Breast epithelium (tissue), 4 donors: Measurements from ENCODE around the gene DISP3. TPM values are rescaled to one million over a fixed set of nuclear protein-coding genes. Genes with fewer than 3 reads are reported as not detected.

Experiments used
- DNase-seq, 2 donors: peaks; one replicate each; pipeline ENCODE4 v3.0.0-alpha.2; 2019; ENCODE audit warnings: low spot score in 2 of 2
- H3K27ac ChIP-seq, 2 donors: fragments of 200-600 bp; sonication (generic) in 1 of 2; one replicate each; pipeline ENCODE4 v1.5.1; 2016 to 2019; ENCODE audit warnings: mild to moderate bottlenecking in 1 of 2
- H3K27me3 ChIP-seq, 2 donors: fragments of 200-600 bp; sonication (generic) in 1 of 2; one replicate each; pipeline versions ENCODE4 v1.5.1 to v1.6.0; 2017 to 2019; ENCODE audit warnings: control low read depth in 1 of 2, mild to moderate bottlenecking in 1 of 2
- H3K36me3 ChIP-seq: fragments of 200-600 bp; one replicate; pipeline ENCODE4 v1.5.1; 2019
- H3K4me1 ChIP-seq, 2 donors: fragments of 200-600 bp; sonication (generic); one replicate each; pipeline ENCODE4 v1.5.1; 2016 to 2019; ENCODE audit warnings: control low read depth in 1 of 2
- H3K4me3 ChIP-seq, 3 donors: fragments of 200-600 bp; sonication (generic); 1 replicate in 2 of 3; 2 replicates in 1 of 3; pipeline ENCODE4 v1.5.1; 2016 to 2019; ENCODE audit warnings: mild to moderate bottlenecking in 3 of 3, moderate library complexity in 2 of 3
- H3K9me3 ChIP-seq, 2 donors: fragments of 200-600 bp; sonication (generic) in 1 of 2; one replicate each; pipeline ENCODE4 v1.5.1; 2016 to 2019; ENCODE audit warnings: control low read depth in 1 of 2
- CTCF ChIP-seq, 3 donors: fragments of 450-650 bp; IDR thresholded peaks; one replicate each; pipeline ENCODE4 v1.5.1; 2016 to 2017; ENCODE audit warnings: antibody characterized with exemption in 3 of 3, mild to moderate bottlenecking in 3 of 3, moderate library complexity in 3 of 3
- POLR2A ChIP-seq: fragments of 450-650 bp; IDR thresholded peaks from one replicate; pipeline ENCODE4 v1.6.1; 2016; ENCODE audit warnings: antibody characterized with exemption, mild to moderate bottlenecking, moderate library complexity
- POLR2AphosphoS5 ChIP-seq, 3 donors: sonication (generic); formaldehyde crosslinking; IDR thresholded peaks; one replicate each; pipeline ENCODE4 v1.6.1; 2017; ENCODE audit warnings: antibody characterized with exemption in 3 of 3
- intact Hi-C: fragments of 100-400 bp; cut with DNase I; formaldehyde crosslinking; loops from one replicate; pipeline ENCODE4 v1.15.1; 2023; ENCODE audit warnings: low total_unique reads
- total RNA-seq, 3 donors: library from RNA; depleted of rRNA; stranded (reverse); fragments of >200 nt; gene quantifications; one replicate each; pipeline ENCODE4 v1.1.0, GENCODE V29; 2016

DISP3 gene
- total RNA-seq, 3 donors from 2014 or later, result 0.88 TPM; not detected in 2

GRCh38 chr1:11502516-11502915 lies 23.6 kb downstream of the DISP3 start:
- no peak overlapping the region for H3K27ac ChIP-seq
- H3K9me3 ChIP-seq, result peaks cover 34 to 39% of the 10 kb centered on the region in 2 donors
- DNase-seq, result peak in 1 of 2 donors; percentile 41
- no peak overlapping the region for H3K4me3 ChIP-seq
- intact Hi-C loops, result no loop called here
- no peaks in the 10 kb centered on the region for H3K27me3 ChIP-seq
- TF ChIP-seq CTCF (IDR thresholded peaks at IDR 0.05) (no peak), POLR2A (no peak), POLR2AphosphoS5 (IDR thresholded peaks at IDR 0.05) (no peak)
- no peaks in the 10 kb centered on the region for H3K4me1 ChIP-seq
- H3K36me3 ChIP-seq, result no peaks in the 10 kb centered on the region

DNA sequence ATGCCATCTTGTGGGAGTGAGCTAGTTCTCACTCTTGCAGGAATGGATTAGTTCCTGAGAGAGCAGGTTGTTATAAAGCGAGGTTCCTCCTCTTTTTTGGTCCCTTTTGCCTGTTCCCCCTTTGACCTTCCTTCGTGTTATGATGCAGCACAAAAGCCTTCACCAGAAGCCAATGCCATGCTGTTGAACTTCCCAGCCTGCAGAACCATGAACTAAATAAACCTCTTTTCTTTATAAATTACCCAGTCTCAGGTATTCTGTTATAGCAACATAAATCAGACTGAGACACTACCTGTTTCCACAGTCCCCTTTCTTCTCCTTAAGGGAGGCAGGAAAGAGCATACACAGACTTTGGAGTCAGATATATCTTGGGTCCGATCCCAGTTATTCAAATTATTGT lies 25.6 kb downstream of the DISP3 start:
- no peaks in the 10 kb centered on the region for H3K36me3 ChIP-seq
- TF ChIP-seq CTCF (IDR thresholded peaks at IDR 0.05) (no peak), POLR2A (no peak), POLR2AphosphoS5 (IDR thresholded peaks at IDR 0.05) (no peak)
- no peak for DNase-seq
- no peak overlapping the region for H3K27ac ChIP-seq
- intact Hi-C loops, result no loop called here
- no peaks in the 10 kb centered on the region for H3K4me1 ChIP-seq
- H3K4me3 ChIP-seq, result no peak overlapping the region
- H3K27me3 ChIP-seq, result no peaks in the 10 kb centered on the region
- peaks cover 35 to 40% of the 10 kb centered on the region in 2 donors for H3K9me3 ChIP-seq

DNA sequence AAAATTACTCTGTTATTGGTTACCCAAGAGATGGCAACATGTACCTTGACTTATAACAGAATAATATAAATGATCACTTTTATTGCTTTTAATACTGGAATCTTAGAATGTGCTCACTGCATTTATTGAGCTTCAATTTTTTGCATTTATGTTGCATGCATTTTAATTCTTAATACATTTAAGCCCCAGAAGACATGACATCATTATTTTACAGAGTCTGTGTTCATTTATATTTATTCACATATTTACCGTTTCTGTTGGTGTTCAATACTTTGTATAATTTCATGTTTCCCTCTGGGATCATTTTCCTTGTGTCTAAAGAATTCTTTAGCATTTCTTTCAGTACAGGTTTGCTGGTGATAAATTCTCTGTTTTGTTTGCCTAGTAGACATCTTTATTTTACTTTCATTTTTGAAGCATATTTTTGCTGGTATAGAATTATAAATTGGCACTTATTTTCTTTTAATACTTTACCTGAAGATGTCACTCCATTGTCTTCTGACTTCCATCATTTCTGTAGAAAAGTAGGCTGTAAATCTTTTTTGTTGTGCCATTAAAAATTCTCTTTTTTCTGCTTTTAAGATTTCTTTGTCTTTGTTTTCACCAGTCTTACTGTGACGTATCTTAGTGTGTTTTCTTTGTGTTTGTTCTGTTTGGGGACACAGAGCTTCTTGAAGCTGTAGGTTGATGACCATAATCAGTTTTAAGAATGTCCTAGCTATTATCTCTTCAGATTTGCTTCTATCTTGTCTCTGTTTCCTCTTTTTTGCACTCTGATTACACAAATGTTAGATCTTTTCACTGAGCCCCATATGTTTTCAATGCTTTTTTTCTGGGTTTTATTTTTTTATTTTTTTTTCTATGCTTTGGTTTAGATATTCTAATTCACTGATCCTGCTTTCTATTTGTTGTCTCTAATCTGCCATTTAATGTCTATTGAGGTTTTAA lies 26.9 kb downstream of the DISP3 start:
- H3K27me3 ChIP-seq, result no peaks in the 10 kb centered on the region
- no peak overlapping the region for H3K27ac ChIP-seq
- H3K4me3 ChIP-seq, result no peak overlapping the region
- no peaks in the 10 kb centered on the region for H3K4me1 ChIP-seq
- intact Hi-C loops, result no loop called here
- TF ChIP-seq CTCF (IDR thresholded peaks at IDR 0.05), result no peak
- no peak for TF ChIP-seq POLR2A
- no peak for TF ChIP-seq POLR2AphosphoS5 (IDR thresholded peaks at IDR 0.05)
- H3K36me3 ChIP-seq, result no peaks in the 10 kb centered on the region
- DNase-seq, result no peak
- peaks cover 35 to 45% of the 10 kb centered on the region in 2 donors for H3K9me3 ChIP-seq

DNA sequence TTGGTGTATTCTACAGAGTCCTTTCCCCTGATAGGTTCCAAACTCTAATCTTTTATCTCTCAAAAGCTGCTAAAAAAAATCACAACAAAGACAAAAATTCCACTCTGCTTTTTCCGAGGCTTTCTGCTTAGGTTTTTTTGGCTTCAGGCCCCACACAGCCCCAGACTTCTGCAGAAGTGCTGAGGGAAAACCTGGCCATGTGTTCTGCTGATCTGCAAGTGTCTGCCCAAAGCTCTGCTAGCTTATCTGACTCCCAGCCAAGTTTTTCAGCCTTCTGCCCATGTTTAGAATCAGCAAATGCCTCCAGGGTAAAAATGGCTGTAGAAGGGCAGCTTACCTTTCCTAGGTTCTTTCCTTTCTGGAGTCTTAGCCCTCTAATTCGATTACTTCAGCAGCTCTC lies 28.4 kb downstream of the DISP3 start:
- H3K27me3 ChIP-seq, result no peaks in the 10 kb centered on the region
- H3K36me3 ChIP-seq, result no peaks in the 10 kb centered on the region
- peaks cover 34 to 45% of the 10 kb centered on the region in 2 donors for H3K9me3 ChIP-seq
- H3K4me3 ChIP-seq, result no peak overlapping the region
- intact Hi-C loops, result no loop called here
- H3K27ac ChIP-seq, result no peak overlapping the region
- H3K4me1 ChIP-seq, result no peaks in the 10 kb centered on the region
- no peak for DNase-seq
- no peak for TF ChIP-seq CTCF (IDR thresholded peaks at IDR 0.05)
- no peak for TF ChIP-seq POLR2A
- TF ChIP-seq POLR2AphosphoS5 (IDR thresholded peaks at IDR 0.05), result no peak

GRCh38 chr1:11513681-11514080 lies 34.7 kb downstream of the DISP3 start:
- no peaks in the 10 kb centered on the region for H3K36me3 ChIP-seq
- TF ChIP-seq CTCF (IDR thresholded peaks at IDR 0.05), result no peak
- no peak for TF ChIP-seq POLR2A
- TF ChIP-seq POLR2AphosphoS5 (IDR thresholded peaks at IDR 0.05), result no peak
- no peaks in the 10 kb centered on the region for H3K4me1 ChIP-seq
- no peak overlapping the region for H3K4me3 ChIP-seq
- H3K27me3 ChIP-seq, result no peaks in the 10 kb centered on the region
- no peak for DNase-seq
- H3K27ac ChIP-seq, result no peak overlapping the region
- intact Hi-C loops, result no loop called here
- H3K9me3 ChIP-seq, result peaks cover 3 to 5% of the 10 kb centered on the region in 2 donors
